Gastroesophageal sphincter (tissue), 4 donors: ENCODE measurements around the gene NIP7. TPM values are rescaled to one million over a fixed set of nuclear protein-coding genes. Genes with fewer than 3 reads are reported as not detected.
"Not testable (repeated sequence)": the region's sequence is repeated elsewhere in the genome, so short reads cannot be mapped to it uniquely, and the experiment has no call there.

Source experiments
- ATAC-seq: fragments of 150-250 bp; one replicate; pipeline ENCODE4 v1.9.1; 2016; ENCODE audit warnings: mild to moderate bottlenecking, moderate library complexity
- H3K27ac ChIP-seq, 4 donors: fragments of 200-600 bp; sonication (generic) in 3 of 4; 1 replicate in 3 of 4; 2 replicates in 1 of 4; pipeline ENCODE4 v1.5.1; 2016 to 2019
- H3K27me3 ChIP-seq: fragments of 200-600 bp; sonication (generic); one replicate; pipeline ENCODE4 v1.5.1; 2019
- H3K36me3 ChIP-seq, 2 donors: fragments of 200-600 bp; sonication (generic); one replicate each; pipeline ENCODE4 v1.5.1; 2019; ENCODE audit warnings: control low read depth in 1 of 2
- H3K4me1 ChIP-seq, 3 donors: fragments of 200-600 bp; sonication (generic); 1 replicate in 2 of 3; 2 replicates in 1 of 3; pipeline ENCODE4 v1.5.1; 2016 to 2019; ENCODE audit warnings: control low read depth in 2 of 3
- H3K4me3 ChIP-seq, 2 donors: fragments of 200-600 bp; sonication (generic); one replicate each; pipeline ENCODE4 v1.5.1; 2019; ENCODE audit warnings: mild to moderate bottlenecking in 1 of 2, moderate library complexity in 1 of 2
- H3K9me3 ChIP-seq, 3 donors: fragments of 200-600 bp; sonication (generic); one replicate each; pipeline ENCODE4 v1.5.1; 2017 to 2019; ENCODE audit warnings: control low read depth in 2 of 3
- EP300 ChIP-seq: sonication (generic); formaldehyde crosslinking; IDR thresholded peaks from one replicate; pipeline ENCODE4 v1.6.1; 2017; ENCODE audit warnings: antibody characterized with exemption, mild to moderate bottlenecking
- POLR2A ChIP-seq, 2 donors: fragments of 450-650 bp; IDR thresholded peaks; one replicate each; pipeline ENCODE4 v1.6.1; 2017; ENCODE audit warnings: antibody characterized with exemption in 2 of 2, mild to moderate bottlenecking in 2 of 2, moderate library complexity in 1 of 2
- POLR2AphosphoS5 ChIP-seq: sonication (generic); formaldehyde crosslinking; IDR thresholded peaks from one replicate; pipeline ENCODE4 v1.6.1; 2017; ENCODE audit warnings: antibody characterized with exemption
- WGBS, 2 donors: methylation state at CpG; one replicate each; pipeline ENCODE4 v1.1.5; 2018; ENCODE audit warnings: low coverage in 1 of 2; 5-methylcytosine and 5-hydroxymethylcytosine counted together
- total RNA-seq, 4 donors: library from RNA; depleted of rRNA; stranded (reverse); fragments of >200 nt; gene quantifications; one replicate each; pipeline ENCODE4 v1.1.0, GENCODE V29; 2016
- TF ChIP-seq, protein P1 (sequence below), 4 experiments: fragments of 200-600 bp in 2 of 4; fragments of 450-650 bp in 2 of 4; sonication (generic) in 1 of 4; IDR thresholded peaks; one replicate each; pipeline ENCODE4 v1.5.1; 2017 to 2019; ENCODE audit warnings: antibody characterized with exemption in 4 of 4, mild to moderate bottlenecking in 2 of 4, moderate library complexity in 2 of 4

The NIP7 gene
- total RNA-seq: 10 to 100 TPM in 3 of 4 donors, 1 to 10 TPM in 1; 7.5 to 18.9 (median 15.0) TPM

GRCh38 chr16:69339289-69340094, at the start of gene NIP7, which contains the start of gene COG8:
NIP7 (plus strand) TSS chr16:69339772; CDS start chr16:69339830, 58 bp downstream.
COG8 (minus strand) TSS chr16:69339564; CDS start chr16:69339552, 12 bp downstream.
- H3K36me3 ChIP-seq: peaks cover 0 to 45% of the 10 kb centered on the region in 2 donors
- H3K27me3 ChIP-seq: no peaks in the 10 kb centered on the region
- WGBS, 2 donors: 0% methylated on average over 10 to 16 of the region's 77 CpGs
- no peaks in the 10 kb centered on the region for H3K9me3 ChIP-seq
- TF ChIP-seq, protein P1, sequence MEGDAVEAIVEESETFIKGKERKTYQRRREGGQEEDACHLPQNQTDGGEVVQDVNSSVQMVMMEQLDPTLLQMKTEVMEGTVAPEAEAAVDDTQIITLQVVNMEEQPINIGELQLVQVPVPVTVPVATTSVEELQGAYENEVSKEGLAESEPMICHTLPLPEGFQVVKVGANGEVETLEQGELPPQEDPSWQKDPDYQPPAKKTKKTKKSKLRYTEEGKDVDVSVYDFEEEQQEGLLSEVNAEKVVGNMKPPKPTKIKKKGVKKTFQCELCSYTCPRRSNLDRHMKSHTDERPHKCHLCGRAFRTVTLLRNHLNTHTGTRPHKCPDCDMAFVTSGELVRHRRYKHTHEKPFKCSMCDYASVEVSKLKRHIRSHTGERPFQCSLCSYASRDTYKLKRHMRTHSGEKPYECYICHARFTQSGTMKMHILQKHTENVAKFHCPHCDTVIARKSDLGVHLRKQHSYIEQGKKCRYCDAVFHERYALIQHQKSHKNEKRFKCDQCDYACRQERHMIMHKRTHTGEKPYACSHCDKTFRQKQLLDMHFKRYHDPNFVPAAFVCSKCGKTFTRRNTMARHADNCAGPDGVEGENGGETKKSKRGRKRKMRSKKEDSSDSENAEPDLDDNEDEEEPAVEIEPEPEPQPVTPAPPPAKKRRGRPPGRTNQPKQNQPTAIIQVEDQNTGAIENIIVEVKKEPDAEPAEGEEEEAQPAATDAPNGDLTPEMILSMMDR (IDR thresholded peaks at IDR 0.05): peak in 3 of 4 experiments; percentile 85 to 89 (median 89)
- TF ChIP-seq POLR2A (IDR thresholded peaks at IDR 0.05) (peak; percentile 42 to 59), EP300 (no peak), POLR2AphosphoS5 (peak; percentile 78)
- H3K4me1 ChIP-seq: peaks cover 3 to 36% (median 17%) of the 10 kb centered on the region in 3 donors
- H3K27ac ChIP-seq: peak within 1 kb of the TSS; percentile 80 to 95 (median 92)
- peak within 1 kb of the TSS; percentile 89 to 92 for H3K4me3 ChIP-seq
- peak; percentile 98 for ATAC-seq

DNA sequence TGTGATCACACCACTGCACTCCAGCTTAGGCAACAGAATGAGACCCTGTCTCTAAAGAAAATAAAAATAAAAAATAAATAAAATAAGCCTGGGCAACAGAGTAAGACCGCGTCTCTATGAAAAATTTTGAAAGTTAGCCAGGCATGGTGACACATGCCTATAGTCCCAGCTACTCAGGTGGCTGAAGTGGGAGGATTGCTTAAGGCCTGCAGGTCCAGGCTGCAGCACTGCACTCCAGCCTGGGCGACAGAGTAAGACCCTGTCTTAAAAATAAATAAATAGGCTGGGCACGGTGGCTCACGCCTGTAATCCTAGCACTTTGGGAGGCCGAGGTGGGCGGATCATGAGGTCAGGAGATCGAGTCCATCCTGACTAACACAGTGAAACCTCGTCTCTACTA, 47.9 kb upstream of the NIP7 start:
- not testable (repeated sequence) for H3K27ac ChIP-seq, H3K27me3 ChIP-seq, H3K9me3 ChIP-seq, ATAC-seq, H3K4me3 ChIP-seq
- peaks cover 0 to 12% (median 0%) of the 10 kb centered on the region in 3 donors for H3K4me1 ChIP-seq
- WGBS, 2 donors: 91 to 96% methylated on average over 7 to 8 of the region's 9 CpGs
- H3K36me3 ChIP-seq: peaks cover 0 to 40% of the 10 kb centered on the region in 2 donors

DNA sequence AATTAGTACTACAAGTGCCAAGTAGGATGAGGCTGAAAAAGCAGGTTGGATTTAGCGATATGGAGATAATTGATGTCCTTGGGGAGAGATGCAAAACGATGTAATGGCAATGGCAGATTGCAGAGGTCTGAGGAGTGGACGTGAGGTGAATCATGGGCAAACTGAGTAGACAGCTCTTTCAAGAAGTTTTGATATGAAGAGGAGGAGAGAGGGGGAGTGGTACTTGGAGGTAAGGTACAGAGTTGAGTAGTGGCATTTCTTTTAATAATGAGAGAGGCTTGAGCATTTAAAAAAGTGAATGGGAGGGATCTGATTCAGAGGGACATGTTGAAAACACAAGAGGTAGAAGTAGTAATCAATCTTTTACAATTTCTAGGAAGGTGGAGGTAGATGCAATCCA, 46.2 kb upstream of the NIP7 start:
- no peaks in the 10 kb centered on the region for H3K4me1 ChIP-seq
- H3K27ac ChIP-seq: no peak overlapping the region
- H3K4me3 ChIP-seq: no peak overlapping the region
- no peak for TF ChIP-seq POLR2AphosphoS5
- TF ChIP-seq, protein P1 (IDR thresholded peaks at IDR 0.05): no peak
- no peak for TF ChIP-seq POLR2A (IDR thresholded peaks at IDR 0.05)
- no peak for TF ChIP-seq EP300
- H3K27me3 ChIP-seq: no peaks in the 10 kb centered on the region
- no peak for ATAC-seq
- peaks cover 0 to 47% of the 10 kb centered on the region in 2 donors for H3K36me3 ChIP-seq
- H3K9me3 ChIP-seq: no peaks in the 10 kb centered on the region
- 75 to 82% methylated on average over 3 of the region's 3 CpGs for WGBS, 2 donors

- Histone ChIP-seq H3K4me3 (no peak overlapping the region), H3K36me3 (peaks cover 0 to 47% of the 10 kb centered on the region in 2 donors), H3K27ac (no peak overlapping the region), H3K4me1 (no peaks in the 10 kb centered on the region), H3K27me3 (no peaks in the 10 kb centered on the region), H3K9me3 (no peaks in the 10 kb centered on the region)
- WGBS, 2 donors: 82 to 100% methylated on average over 1 of the region's 1 CpG
- no peak for ATAC-seq
- TF ChIP-seq POLR2A (IDR thresholded peaks at IDR 0.05) (no peak), EP300 (no peak), POLR2AphosphoS5 (no peak)
- TF ChIP-seq, protein P1 (IDR thresholded peaks at IDR 0.05): no peak
Observed at GRCh38 chr16:69294051-69294450, 45.5 kb upstream of the NIP7 start.

DNA sequence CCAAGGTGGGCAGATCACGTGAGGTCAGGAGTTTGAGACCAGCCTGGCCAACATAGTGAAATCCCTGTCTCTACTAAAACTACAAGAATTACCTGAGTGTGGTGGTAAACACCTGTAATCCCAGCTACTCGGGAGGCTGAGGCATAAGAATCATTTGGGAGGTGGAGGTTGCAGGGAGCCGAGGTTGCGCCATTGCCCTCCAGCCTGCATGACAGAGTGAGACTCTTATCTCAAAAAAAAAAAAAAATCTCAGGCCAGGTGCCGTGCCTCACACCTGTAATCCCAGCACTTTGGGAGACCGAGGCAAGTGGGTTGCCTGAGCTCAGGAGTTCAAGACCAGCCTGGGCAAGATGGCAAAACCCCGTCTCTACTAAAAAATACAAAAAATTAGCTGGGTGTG, 42.8 kb upstream of the NIP7 start:
- H3K27ac ChIP-seq, ATAC-seq, H3K4me3 ChIP-seq, H3K9me3 ChIP-seq, H3K27me3 ChIP-seq, H3K4me1 ChIP-seq: not testable (repeated sequence)
- WGBS, 2 donors: 84 to 86% methylated on average over 1 to 2 of the region's 7 CpGs
- peaks cover 0 to 58% of the 10 kb centered on the region in 2 donors for H3K36me3 ChIP-seq

- ATAC-seq: no peak
- 94 to 100% methylated on average over 2 of the region's 4 CpGs for WGBS, 2 donors
- Histone ChIP-seq H3K36me3 (peaks cover 0 to 67% of the 10 kb centered on the region in 2 donors), H3K9me3 (no peaks in the 10 kb centered on the region), H3K27me3 (no peaks in the 10 kb centered on the region), H3K27ac (no peak overlapping the region), H3K4me1 (no peaks in the 10 kb centered on the region), H3K4me3 (no peak overlapping the region)
- TF ChIP-seq, protein P1 (IDR thresholded peaks at IDR 0.05): no peak
- no peak for TF ChIP-seq POLR2AphosphoS5
- no peak for TF ChIP-seq POLR2A (IDR thresholded peaks at IDR 0.05)
- TF ChIP-seq EP300: no peak
Observed at GRCh38 chr16:69298261-69298660, 41.3 kb upstream of the NIP7 start.
